Fibroblast of skin of left biceps (primary cell): ENCODE measurements around the gene ISOC2.
"Not testable (repeated sequence)": the region's sequence is repeated elsewhere in the genome, so short reads cannot be mapped to it uniquely, and the experiment has no call there.

Experiments
- DNase-seq, 2 experiments: peaks; one replicate each; pipeline ENCODE4 v3.0.0-alpha.2; 2013; ENCODE audit warnings: low read depth in 2 of 2

Gene ISOC2

DNA sequence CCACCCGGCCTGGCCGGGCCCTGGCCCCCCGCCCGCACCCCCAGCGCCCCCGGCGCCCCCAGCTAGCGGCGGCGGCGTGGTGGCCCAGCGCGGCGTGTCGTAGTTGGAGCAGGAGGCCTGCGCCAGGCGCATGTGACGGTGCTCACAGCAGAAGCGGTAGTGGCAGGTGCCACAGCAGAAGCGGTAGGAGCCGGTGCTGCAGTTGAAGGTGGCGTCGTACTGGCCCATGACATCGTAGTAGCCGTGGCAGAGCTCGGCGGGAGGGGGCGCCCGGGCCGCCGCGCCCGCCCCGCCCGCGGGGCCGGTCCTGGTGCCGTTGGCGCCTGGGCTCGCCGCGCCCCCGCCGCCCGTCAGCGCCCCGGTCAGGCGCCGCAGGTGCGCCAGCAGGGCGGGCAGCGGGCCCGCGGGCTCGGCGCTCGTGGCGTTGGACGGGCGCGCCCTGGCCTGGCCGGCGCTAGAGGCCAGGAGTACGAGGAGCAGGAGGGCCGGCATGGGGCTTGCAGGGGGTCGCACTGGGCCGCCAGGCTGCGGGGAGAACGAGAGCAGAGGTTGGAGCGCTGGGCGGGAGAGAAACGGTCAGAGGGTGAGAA lies 19.0 kb downstream of the ISOC2 start:
- DNase-seq: no peak

- no peak for DNase-seq
These were observed 19.6 kb downstream of the ISOC2 start for GRCh38 chr19:55441692-55442321.

DNA sequence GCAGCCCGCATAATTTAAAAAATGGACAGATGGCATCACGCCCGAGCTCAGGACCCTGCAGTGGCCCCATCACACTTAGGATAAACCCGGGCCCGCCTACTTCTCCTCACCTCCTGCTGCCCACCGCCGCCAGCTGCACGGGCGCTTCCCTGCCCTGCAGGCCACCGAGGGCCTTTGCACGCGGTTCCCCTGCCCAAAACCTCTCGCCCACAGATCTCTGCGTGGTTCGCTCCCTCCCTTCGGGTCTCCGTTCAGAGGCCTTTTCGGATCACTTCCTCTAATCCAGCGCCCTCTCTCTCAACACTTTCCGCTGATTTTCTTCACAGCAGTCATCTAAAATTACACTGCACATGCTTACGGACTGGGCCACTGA lies 20.1 kb downstream of the ISOC2 start:
- DNase-seq: no peak

- DNase-seq: no peak
These were observed 20.9 kb downstream of the ISOC2 start for GRCh38 chr19:55440411-55441105.

DNA sequence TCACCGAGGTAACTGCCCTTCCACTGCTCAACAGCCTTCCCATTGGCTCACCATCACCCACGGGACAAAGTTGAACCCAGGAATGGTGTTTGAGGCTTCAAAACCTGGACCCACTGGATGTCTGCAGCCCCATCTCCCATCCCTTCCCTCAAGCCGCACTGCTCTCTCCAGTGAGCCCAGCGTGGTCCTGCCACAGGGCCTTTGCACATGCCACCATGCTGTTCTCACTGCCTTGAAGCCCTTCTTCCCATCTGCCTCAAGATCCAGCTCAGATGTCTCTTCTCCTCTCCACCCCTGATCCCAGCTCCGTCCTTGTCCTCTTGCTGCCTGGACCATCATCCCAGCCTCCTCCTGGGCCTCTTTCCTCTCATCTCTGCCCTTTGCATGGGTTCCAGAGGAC lies 22.4 kb downstream of the ISOC2 start:
- DNase-seq: no peak

DNA sequence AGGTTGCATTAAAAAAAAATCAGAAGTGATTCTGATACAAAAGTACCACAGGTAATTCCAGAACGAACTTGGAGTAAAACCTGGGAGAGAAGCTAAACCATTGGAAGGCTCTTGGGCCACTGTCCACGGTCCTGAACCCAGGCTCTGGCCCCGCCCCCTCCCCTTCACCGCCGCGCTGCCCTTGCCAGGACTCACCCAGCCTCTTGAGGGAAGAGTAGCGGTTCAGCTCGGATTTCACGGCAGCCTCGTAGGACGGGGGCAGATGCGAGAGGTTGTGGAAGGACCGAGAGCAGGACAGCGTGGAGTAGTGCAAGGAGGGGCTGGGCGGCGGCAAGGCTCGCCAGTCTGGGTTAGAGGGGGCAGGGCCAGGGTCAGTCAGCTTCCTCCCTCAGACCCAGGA lies 24.0 kb downstream of the ISOC2 start:
- no peak for DNase-seq

- no peak for DNase-seq
These were observed 24.6 kb downstream of the ISOC2 start for GRCh38 chr19:55436847-55437246.

DNA sequence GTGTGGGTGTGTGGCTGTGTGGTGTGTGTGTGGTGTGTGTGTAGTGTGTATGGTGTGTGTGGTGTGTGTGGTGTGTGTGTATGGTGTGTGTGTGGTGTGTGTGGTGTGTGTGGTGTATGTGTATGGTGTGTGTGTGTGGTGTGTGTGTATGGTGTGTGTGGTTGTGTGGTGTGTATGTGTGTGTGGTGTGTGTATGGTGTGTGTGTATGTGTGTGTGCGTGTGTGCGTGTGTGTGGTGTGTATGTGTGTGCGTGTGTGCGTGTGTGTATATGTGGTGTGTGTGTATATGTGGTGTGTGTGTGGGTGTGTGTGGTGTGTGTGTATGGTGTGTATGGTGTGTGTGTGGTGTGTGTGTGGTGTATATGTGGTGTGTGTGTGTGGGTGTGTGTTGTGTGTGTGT lies 26.4 kb downstream of the ISOC2 start:
- DNase-seq: no peak

GRCh38 chr19:55434356-55434919 lies 27.0 kb downstream of the ISOC2 start:
- no peak for DNase-seq

- DNase-seq: no peak
These were observed 28.1 kb downstream of the ISOC2 start for GRCh38 chr19:55433292-55433691.

GRCh38 chr19:55432241-55432959 lies 29.0 kb downstream of the ISOC2 start:
- DNase-seq: no peak

- no peak for DNase-seq
These were observed 30.3 kb downstream of the ISOC2 start for GRCh38 chr19:55431183-55431582.

- no peak for DNase-seq
These were observed 35.4 kb downstream of the ISOC2 start for GRCh38 chr19:55426042-55426441.

DNA sequence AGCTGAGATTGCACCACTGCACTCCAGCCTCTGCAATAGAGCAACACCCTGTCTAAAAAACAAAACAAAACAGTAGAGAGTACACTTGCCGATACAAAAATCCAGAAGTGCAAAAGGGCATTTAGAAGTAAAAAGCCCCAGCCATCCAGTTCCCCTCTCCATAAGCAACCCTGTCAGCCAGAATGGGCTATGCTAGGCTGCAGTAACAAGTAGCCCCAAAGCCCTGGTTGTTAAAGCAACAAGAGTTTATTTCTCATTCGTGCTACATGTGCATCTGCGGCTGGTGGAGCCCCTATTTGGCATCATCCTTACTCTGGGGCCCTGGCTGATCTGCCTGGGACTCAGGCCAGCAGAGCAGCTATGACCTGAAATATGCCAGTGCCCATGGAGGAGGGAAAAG lies 36.9 kb downstream of the ISOC2 start:
- DNase-seq: no peak

DNA sequence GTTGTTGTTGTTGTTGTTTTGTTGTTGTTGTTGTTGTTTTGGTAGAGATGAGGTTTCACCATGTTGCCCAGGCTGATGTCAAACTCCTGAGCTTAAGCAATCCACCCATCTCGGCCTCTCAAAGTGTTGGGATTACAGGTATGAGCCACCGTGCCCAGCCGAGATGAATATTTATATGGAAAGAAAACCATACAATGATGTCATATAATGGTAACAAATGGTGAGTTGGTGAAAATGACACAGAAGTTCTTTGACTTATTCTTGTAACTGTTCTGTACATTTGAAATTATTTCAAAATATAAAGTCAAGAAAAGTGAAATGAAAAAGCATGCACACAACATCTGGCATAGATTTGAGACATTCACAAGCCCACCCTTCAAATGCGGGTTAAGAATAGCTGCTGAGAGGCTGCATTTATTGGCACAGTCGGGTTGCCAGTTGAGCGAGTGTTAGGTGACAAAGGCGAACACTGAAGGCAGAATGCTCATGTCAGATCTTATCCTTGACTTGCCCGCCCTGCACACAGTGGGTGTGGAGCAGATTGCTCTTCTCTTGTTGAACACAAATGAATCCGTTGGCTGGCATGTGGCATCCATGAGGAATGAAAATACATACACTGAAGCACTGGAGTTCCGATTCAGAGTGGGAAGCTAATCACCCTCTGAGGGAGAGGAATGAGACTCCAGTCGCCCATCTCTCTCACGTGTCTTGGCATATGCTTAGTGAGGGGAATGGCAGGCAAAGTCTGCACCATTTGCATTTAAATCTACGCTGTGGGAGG lies 38.0 kb downstream of the ISOC2 start:
- DNase-seq: no peak

GRCh38 chr19:55421281-55421680 lies 40.2 kb downstream of the ISOC2 start:
- not testable (repeated sequence) for DNase-seq

DNA sequence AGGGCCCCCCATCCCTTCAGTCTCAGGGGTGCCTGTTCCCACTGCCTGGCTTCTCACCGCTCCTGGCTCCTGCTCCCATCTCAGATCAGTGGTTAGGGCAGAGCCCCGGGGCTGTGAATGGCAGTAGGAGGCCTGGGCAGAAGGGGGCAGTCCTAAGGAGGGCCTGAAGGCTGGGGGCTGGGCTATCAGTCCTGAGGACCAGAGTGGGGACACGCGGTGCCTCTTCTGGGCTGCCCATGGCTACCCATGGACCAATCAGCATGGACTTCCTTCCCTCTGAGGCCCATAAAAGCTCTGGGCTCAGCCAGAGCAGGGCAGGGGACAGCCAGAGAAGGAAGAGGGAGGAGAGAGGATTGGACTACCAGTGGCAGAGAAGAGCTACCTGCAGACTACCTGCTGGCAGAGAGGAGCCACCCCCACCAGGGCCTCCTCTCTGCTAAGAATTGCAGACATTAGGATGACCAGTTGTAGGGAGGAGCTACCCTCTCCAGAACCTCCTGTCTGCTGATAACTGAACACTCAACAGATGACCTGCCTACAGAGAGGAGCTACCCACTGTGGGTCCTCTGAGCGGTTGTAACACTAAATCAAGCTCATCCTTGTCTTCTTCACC lies 41.7 kb downstream of the ISOC2 start:
- DNase-seq: no peak

GRCh38 chr19:55419103-55419502 lies 42.3 kb downstream of the ISOC2 start:
- DNase-seq: no peak

DNA sequence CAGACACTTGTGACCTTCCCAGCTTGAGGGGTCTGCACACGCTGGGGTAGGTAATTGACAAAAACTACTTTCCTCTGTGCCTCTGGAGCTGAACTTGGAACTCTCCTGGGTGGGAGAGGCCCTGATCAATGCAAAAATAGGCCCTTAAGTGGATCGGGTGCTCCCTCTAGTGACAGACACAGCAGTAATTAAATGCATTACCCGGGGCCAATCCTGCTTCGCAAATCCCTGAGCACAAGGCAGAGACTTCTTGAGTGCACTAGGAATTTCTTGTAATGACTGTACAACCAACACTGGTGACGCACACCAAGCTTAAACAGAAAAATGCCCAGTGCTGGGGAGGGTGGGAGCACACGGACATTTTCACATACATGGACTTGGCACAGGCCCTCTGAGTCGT lies 43.3 kb downstream of the ISOC2 start:
- peak; percentile 41 to 51 for DNase-seq

GRCh38 chr19:55410168-55410567 lies 51.3 kb downstream of the ISOC2 start:
- no peak for DNase-seq

- not testable (repeated sequence) for DNase-seq
These were observed 52.3 kb downstream of the ISOC2 start for GRCh38 chr19:55409179-55409578.
